Spleen (tissue), 13 donors: ENCODE data around the gene HLA-DQB1. TPM values are rescaled to one million over a fixed set of nuclear protein-coding genes. Genes with fewer than 3 reads are reported as not detected.
A peak's percentile ranks its signal among the peaks of the same experiment; 100 is the strongest.
"Not testable (repeated sequence)": the region's sequence is repeated elsewhere in the genome, so short reads cannot be mapped to it uniquely, and the experiment has no call there.

ENCODE experiments used
- DNase-seq: peaks from one replicate; pipeline ENCODE4 v3.0.0-alpha.2; 2020
- H3K27ac ChIP-seq, 8 donors: fragments of 200-600 bp; sonication (generic) in 7 of 8; 1 replicate in 4 of 8; 2 replicates in 4 of 8; pipeline versions ENCODE4 v1.5.0 to v1.8.0; 2016 to 2021; ENCODE audit warnings: inconsistent platforms in 4 of 8, mild to moderate bottlenecking in 4 of 8, moderate library complexity in 1 of 8
- H3K27me3 ChIP-seq, 7 donors: fragments of 200-600 bp; sonication (generic) in 6 of 7; replicated peaks in 1 of 7; 1 replicate in 4 of 7; 2 replicates in 3 of 7; pipeline versions ENCODE4 v1.5.0 to v1.8.0; 2016 to 2021; ENCODE audit warnings: inconsistent platforms in 3 of 7, mild to moderate bottlenecking in 1 of 7
- H3K36me3 ChIP-seq, 6 donors: fragments of 200-600 bp; sonication (generic) in 5 of 6; 1 replicate in 4 of 6; 2 replicates in 2 of 6; pipeline versions ENCODE4 v1.5.0 to v1.8.0; 2016 to 2021; ENCODE audit warnings: inconsistent platforms in 2 of 6
- H3K4me1 ChIP-seq, 6 donors: fragments of 200-600 bp; sonication (generic) in 5 of 6; 1 replicate in 3 of 6; 2 replicates in 3 of 6; pipeline versions ENCODE4 v1.5.0 to v1.8.0; 2016 to 2021; ENCODE audit warnings: inconsistent platforms in 3 of 6
- H3K4me3 ChIP-seq, 8 donors: fragments of 200-600 bp; sonication (generic) in 7 of 8; 1 replicate in 4 of 8; 2 replicates in 4 of 8; pipeline versions ENCODE4 v1.5.0 to v1.8.0; 2016 to 2021; ENCODE audit warnings: inconsistent platforms in 4 of 8, mild to moderate bottlenecking in 4 of 8, moderate library complexity in 2 of 8
- H3K9me3 ChIP-seq, 8 donors: fragments of 200-600 bp; sonication (generic) in 7 of 8; 1 replicate in 4 of 8; 2 replicates in 4 of 8; pipeline versions ENCODE4 v1.5.0 to v1.8.0; 2016 to 2021; ENCODE audit warnings: inconsistent platforms in 4 of 8
- CTCF ChIP-seq, 11 experiments: fragments of 200-600 bp in 7 of 11; fragments of 450-650 bp in 4 of 11; sonication (generic) in 4 of 11; IDR thresholded peaks in 8 of 11; conservative IDR thresholded peaks in 3 of 11; 1 replicate in 7 of 11; 2 replicates in 4 of 11; pipeline versions ENCODE4 v1.4.0 to v1.8.0; 2016 to 2021; ENCODE audit warnings: antibody characterized with exemption in 11 of 11, inconsistent platforms in 4 of 11, mild to moderate bottlenecking in 1 of 11
- POLR2A ChIP-seq, 3 donors: fragments of 450-650 bp; IDR thresholded peaks; one replicate each; pipeline ENCODE4 v1.5.1; 2017; ENCODE audit warnings: antibody characterized with exemption in 3 of 3, mild to moderate bottlenecking in 1 of 3
- POLR2AphosphoS5 ChIP-seq, 3 donors: sonication (generic); formaldehyde crosslinking; IDR thresholded peaks; one replicate each; pipeline ENCODE4 v1.5.1; 2017; ENCODE audit warnings: antibody characterized with exemption in 3 of 3
- WGBS, 5 donors: extraction: QIAGEN DNeasy Blood & Tissue Kit in 3 of 5; methylation state at CpG; one replicate each; pipeline versions ENCODE4 v1.1.5 to v1.1.7; 2013 to 2018; 5-methylcytosine and 5-hydroxymethylcytosine counted together
- intact Hi-C: fragments of 100-400 bp; cut with DNase I; formaldehyde crosslinking; loops from one replicate; pipeline ENCODE4 v1.15.0; 2023; ENCODE audit warnings: low total_unique reads
- long read RNA-seq, 2 donors: transcript quantifications; one replicate each; lab custom pipeline, GENCODE V29; 2026
- polyA plus RNA-seq, 3 donors: library from polyadenylated mRNA; stranded (reverse); fragments of 200-250 nt; gene quantifications; one replicate each; pipeline ENCODE4 v1.2.1, GENCODE V29; 2013
- total RNA-seq, 7 donors: library from RNA; depleted of rRNA in 3 of 7; stranded (reverse); fragments of >200 nt in 3 of 7; fragmentation: NEBNext Ultra II Directional in 4 of 7; extraction: Animal tissue kit (Norgen Biotek cat#: 25700) in 4 of 7; gene quantifications; one replicate each; pipeline versions ENCODE4 v1.1.0 to v1.2.1, GENCODE V29; 2016 to 2021
- donor health status: healthy with polysubstance abuse.
- donor health status: DM: no; HTN: no; CAD: no; lungs with moderate emphysema.
- donor health status: DM: no; HTN: no; CAD: no.
- donor health status: Bipolar disorder and iron deficiency.
- donor health status: healthy.
- donor health status: DM: no; HTN: no; CAD: no.
- donor health status: DM: yes; HTN: yes; CAD: no.

Gene HLA-DQB1
- total RNA-seq (100 to 1,000 TPM in 4 of 7 donors, 10 to 100 TPM in 2, 1 to 10 TPM in 1; 6.1 to 271 (median 120) TPM), polyA plus RNA-seq (1,000 to 10,000 TPM in 1 of 3 donors, 100 to 1,000 TPM in 2; 383 to 1,152 (median 620) TPM)
- long read RNA-seq, donor 1, transcript HLA-DQB1-205 (5 exons, 1,642 nt) = major isoform, 46 of 136 reads
- long read RNA-seq, donor 1, partial matches to known transcripts = 87 of 136 reads
- long read RNA-seq, donor 1, other reads (novel, unspliced or antisense) = 0 of 136 reads
- long read RNA-seq, donor 2, transcript HLA-DQB1-205 (5 exons, 1,642 nt) = major isoform, 75 of 227 reads
- long read RNA-seq, donor 2, partial matches to known transcripts = 142 of 227 reads
- long read RNA-seq, donor 2, other reads (novel, unspliced or antisense) = 7 of 227 reads

DNA sequence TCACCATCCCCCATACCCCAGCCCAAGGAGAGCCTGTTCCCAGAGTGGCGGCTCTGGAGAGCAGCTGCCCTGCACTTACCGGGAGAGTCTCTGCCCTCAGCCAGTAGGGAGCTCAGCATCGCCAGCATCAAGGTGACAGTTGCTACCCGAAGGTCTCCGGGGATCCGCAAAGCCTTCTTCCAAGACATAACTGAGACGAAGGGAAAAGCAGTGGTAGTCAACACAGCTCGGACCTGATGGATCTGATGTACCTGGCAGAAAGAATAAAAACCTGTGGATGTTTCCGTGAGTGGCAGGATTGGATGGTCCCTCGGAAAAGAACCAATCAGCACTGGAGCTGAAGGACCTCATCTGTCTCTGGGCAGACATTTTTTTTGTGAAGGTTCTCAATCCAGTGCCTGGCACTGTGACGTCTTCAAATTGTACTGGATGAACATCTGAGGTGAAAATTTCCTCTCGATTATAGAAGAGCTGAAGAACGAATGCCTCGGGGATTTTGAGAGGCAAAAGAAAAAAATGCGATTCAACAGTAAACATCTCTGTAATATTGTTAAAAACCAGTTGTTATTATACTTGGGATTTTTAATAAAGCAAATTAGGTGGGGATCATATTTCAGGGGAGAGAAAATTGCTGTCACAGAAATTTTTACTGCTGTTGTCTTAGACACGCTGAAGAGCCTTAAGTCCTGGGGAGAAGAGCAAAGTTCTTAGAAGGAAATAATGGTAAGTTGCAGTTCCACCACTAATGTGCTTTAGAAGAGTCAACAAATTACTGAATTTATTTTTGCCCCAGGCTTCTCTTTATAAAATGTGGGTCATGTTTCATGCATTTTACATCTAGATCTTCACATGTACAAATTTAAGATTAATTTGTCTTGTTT, at the start of gene HLA-DQB1:
Gene HLA-DQB1, minus strand, starts transcription at position 238 of the 881 bp plus-strand sequence. Its CDS starts 50 bp downstream, at position 188.
- intact Hi-C loops = no loop called here
- H3K36me3 ChIP-seq = no peaks in the 10 kb centered on the region
- no peak for DNase-seq
- no peaks in the 10 kb centered on the region for H3K27me3 ChIP-seq
- TF ChIP-seq CTCF (IDR thresholded peaks at IDR 0.05 in 8 of 11, conservative IDR thresholded peaks at IDR 0.05 in 3 of 11) = no peak
- TF ChIP-seq POLR2AphosphoS5 (IDR thresholded peaks at IDR 0.05) = peak in 2 of 3 donors; percentile 19 to 54
- H3K4me1 ChIP-seq = peaks cover 0 to 28% (median 4%) of the 10 kb centered on the region in 6 donors
- H3K9me3 ChIP-seq = peaks cover 0 to 6% (median under 1%) of the 10 kb centered on the region in 8 donors
- H3K4me3 ChIP-seq = peak within 1 kb of the TSS in 5 of 8 donors; percentile 6 to 42 (median 19)
- 3 to 10% (median 5%) methylated on average over 16 of the region's 16 CpGs for WGBS, 5 donors
- H3K27ac ChIP-seq = peak within 1 kb of the TSS in 7 of 8 donors; percentile 49 to 89 (median 70)

DNA sequence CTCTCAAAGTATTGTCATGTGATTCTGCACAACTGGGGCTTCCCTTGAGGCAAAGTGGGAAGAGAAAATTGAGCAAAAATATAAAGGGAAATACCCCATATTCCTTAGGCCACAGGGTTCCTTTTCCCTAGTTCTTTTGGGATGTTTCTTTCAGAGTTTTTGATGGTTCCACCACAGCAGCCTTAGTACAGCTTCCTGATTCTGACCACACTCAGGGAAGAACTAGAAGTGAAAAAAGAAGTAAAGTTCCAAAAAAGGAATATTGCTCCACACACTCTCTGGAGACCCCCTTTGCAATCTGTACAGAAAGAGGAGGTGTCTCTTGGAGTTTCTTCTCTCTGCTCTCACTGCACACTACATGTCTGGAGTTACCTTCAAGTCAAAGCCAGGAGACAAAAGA, 46.8 kb upstream of the HLA-DQB1 start:
- intact Hi-C loops = loop anchor here (10.0 kb wide), 1 partner anchor 62 kb away; no protein-coding TSS in a partner anchor
- no peak for TF ChIP-seq CTCF (IDR thresholded peaks at IDR 0.05 in 8 of 11, conservative IDR thresholded peaks at IDR 0.05 in 3 of 11)
- TF ChIP-seq POLR2AphosphoS5 (IDR thresholded peaks at IDR 0.05) = no peak
- no peak for TF ChIP-seq POLR2A (IDR thresholded peaks at IDR 0.05)
- Histone ChIP-seq H3K4me3 (no peak overlapping the region), H3K4me1 (no peaks in the 10 kb centered on the region), H3K36me3 (no peaks in the 10 kb centered on the region), H3K9me3 (no peaks in the 10 kb centered on the region), H3K27ac (no peak overlapping the region), H3K27me3 (no peaks in the 10 kb centered on the region)
- no peak for DNase-seq

GRCh38 chr6:32709625-32710024, 43.2 kb upstream of the HLA-DQB1 start:
- Histone ChIP-seq H3K27ac (no peak overlapping the region), H3K4me1 (no peaks in the 10 kb centered on the region), H3K36me3 (no peaks in the 10 kb centered on the region), H3K4me3 (no peak overlapping the region), H3K9me3 (no peaks in the 10 kb centered on the region), H3K27me3 (no peaks in the 10 kb centered on the region)
- intact Hi-C loops = loop anchor here (10.0 kb wide), 1 partner anchor 65 kb away; no protein-coding TSS in a partner anchor
- no peak for DNase-seq
- TF ChIP-seq POLR2A (IDR thresholded peaks at IDR 0.05) (no peak), POLR2AphosphoS5 (IDR thresholded peaks at IDR 0.05) (no peak), CTCF (IDR thresholded peaks at IDR 0.05 in 8 of 11, conservative IDR thresholded peaks at IDR 0.05 in 3 of 11) (no peak)

GRCh38 chr6:32705164-32705563, 38.7 kb upstream of the HLA-DQB1 start:
- intact Hi-C loops = not testable (repeated sequence)

More at GRCh38 chr6:32705164-32705563, 38.7 kb upstream of the HLA-DQB1 start:
- 53 to 93% (median 70%) methylated on average over 3 of the region's 3 CpGs for WGBS, 5 donors
- H3K4me3 ChIP-seq, H3K4me1 ChIP-seq, H3K27ac ChIP-seq, H3K9me3 ChIP-seq, H3K36me3 ChIP-seq, DNase-seq: not testable (repeated sequence)
- peaks cover 0 to 12% (median 0%) of the 10 kb centered on the region in 7 donors for H3K27me3 ChIP-seq
